B cell (primary cell): ENCODE results near the gene ADRB1. TPM values are rescaled to one million over a fixed set of nuclear protein-coding genes. Genes with fewer than 3 reads are reported as not detected.

ENCODE experiments used
- ATAC-seq: fragments of 200-7000 bp; cut with Tn5 transposase; one replicate; pipeline ENCODE4 v1.10.0; 2021; ENCODE audit warnings: low read depth, mild to moderate bottlenecking, moderate number of reproducible peaks, moderate library complexity
- CTCF ChIA-PET: fragments of 350-600 bp; sonication (Branson Sonifier 250); formaldehyde crosslinking; loops from one replicate; lab custom pipeline; 2021; ENCODE audit warnings: antibody characterized with exemption, inconsistent platforms; lab: Charles Lee
- POLR2A ChIA-PET: fragments of 350-600 bp; sonication (Branson Sonifier 250); formaldehyde crosslinking; loops from one replicate; lab custom pipeline; 2021; ENCODE audit warnings: antibody characterized with exemption; lab: Charles Lee
- DNase-seq: peaks from one replicate; pipeline ENCODE4 v3.0.0; 2013
- H2AFZ ChIP-seq: 2 replicates; pipeline ENCODE4 v1.6.1; 2012; ENCODE audit warnings: mild to moderate bottlenecking, low read depth, low read length; ENCODE audit not compliant: insufficient read depth, poor library complexity, severe bottlenecking
- H3K27ac ChIP-seq, 2 donors: 1 replicate in 1 of 2; 2 replicates in 1 of 2; pipeline ENCODE4 v1.5.1; 2012 to 2013; ENCODE audit warnings: low read length in 2 of 2, mild to moderate bottlenecking in 2 of 2, moderate library complexity in 1 of 2
- H3K27me3 ChIP-seq, 4 experiments: fragments of 200-600 bp in 1 of 4; sonication (generic) in 1 of 4; replicated peaks in 1 of 4; 1 replicate in 2 of 4; 2 replicates in 2 of 4; pipeline versions ENCODE4 v1.6.1 to v1.7.0; 2013 to 2016; ENCODE audit warnings: low read length in 3 of 4, mild to moderate bottlenecking in 2 of 4, mixed read lengths in 1 of 4, moderate library complexity in 1 of 4; ENCODE audit not compliant: insufficient read depth in 4 of 4, control insufficient read depth in 3 of 4; ENCODE audit errors: control extremely low read depth in 1 of 4
- H3K36me3 ChIP-seq, 2 experiments: replicated peaks in 1 of 2; 1 replicate in 1 of 2; 2 replicates in 1 of 2; pipeline versions ENCODE4 v1.6.1 to v1.7.1; 2013; ENCODE audit warnings: low read length in 1 of 2; ENCODE audit not compliant: insufficient read depth in 2 of 2, control insufficient read depth in 1 of 2; ENCODE audit errors: control extremely low read depth in 1 of 2, extremely low read depth in 1 of 2
- H3K4me1 ChIP-seq, 2 donors: fragments of 200-600 bp in 1 of 2; sonication (generic) in 1 of 2; 1 replicate in 1 of 2; 2 replicates in 1 of 2; pipeline versions ENCODE4 v1.5.1 to v1.6.1; 2013 to 2017; ENCODE audit warnings: low read length in 2 of 2; ENCODE audit not compliant: control insufficient read depth in 2 of 2, insufficient read depth in 2 of 2
- H3K4me2 ChIP-seq: replicated peaks from 2 replicates; pipeline ENCODE3; 2012; ENCODE audit warnings: mild to moderate bottlenecking, low read depth, low read length; ENCODE audit not compliant: poor library complexity, severe bottlenecking
- H3K4me3 ChIP-seq, 5 experiments: fragments of 200-600 bp in 1 of 5; sonication (generic) in 1 of 5; 1 replicate in 3 of 5; 2 replicates in 2 of 5; pipeline versions ENCODE4 v1.5.1 to v1.7.0; 2011 to 2016; ENCODE audit warnings: low read length in 4 of 5, mild to moderate bottlenecking in 4 of 5, low read depth in 2 of 5, control low read depth in 1 of 5, moderate library complexity in 1 of 5; ENCODE audit not compliant: insufficient read depth in 1 of 5; ENCODE audit errors: control extremely low read depth in 1 of 5, extremely low read depth in 1 of 5
- H3K79me2 ChIP-seq: fragments of 200-600 bp; sonication (generic); one replicate; pipeline ENCODE4 v1.6.0; 2016; ENCODE audit warnings: low read length; ENCODE audit not compliant: control insufficient read depth, insufficient read depth
- H3K9ac ChIP-seq: fragments of 200-600 bp; sonication (generic); 2 replicates; pipeline ENCODE4 v1.6.1; 2017; ENCODE audit warnings: mild to moderate bottlenecking, low read length, moderate library complexity
- H3K9me3 ChIP-seq, 3 donors: one replicate each; pipeline versions ENCODE4 v1.6.1 to v1.7.1; 2013; ENCODE audit warnings: low read length in 2 of 3; ENCODE audit not compliant: control insufficient read depth in 2 of 3, insufficient read depth in 1 of 3; ENCODE audit errors: control extremely low read depth in 1 of 3
- H4K20me1 ChIP-seq: 2 replicates; pipeline ENCODE4 v1.6.0; 2012; ENCODE audit warnings: mild to moderate bottlenecking, low read length; ENCODE audit not compliant: insufficient read depth, control insufficient read depth, poor library complexity, severe bottlenecking
- H3K27ac Mint-ChIP-seq: one replicate; pipeline ENCODE4 v1.8.0; 2021; ENCODE audit warnings: mixed read lengths
- H3K27me3 Mint-ChIP-seq: one replicate; pipeline ENCODE4 v1.8.0; 2021; ENCODE audit warnings: mixed read lengths
- H3K4me1 Mint-ChIP-seq: one replicate; pipeline ENCODE4 v1.8.0; 2021; ENCODE audit warnings: mixed read lengths
- H3K4me3 Mint-ChIP-seq: one replicate; pipeline ENCODE4 v1.8.0; 2021; ENCODE audit warnings: mixed read lengths
- H3K9me3 Mint-ChIP-seq: one replicate; pipeline ENCODE4 v1.8.0; 2022; ENCODE audit warnings: mixed read lengths; ENCODE audit not compliant: insufficient read depth
- CTCF ChIP-seq: fragments of 200-600 bp; IDR thresholded peaks from one replicate; pipeline ENCODE4 v1.8.0; 2022; ENCODE audit warnings: antibody characterized with exemption, mild to moderate bottlenecking
- EZH2 ChIP-seq: IDR thresholded peaks from 2 replicates; pipeline ENCODE4 v1.6.1; 2012; ENCODE audit warnings: borderline replicate concordance, low read depth, mild to moderate bottlenecking, moderate library complexity, low read length; ENCODE audit not compliant: insufficient read depth, poor library complexity, severe bottlenecking
- WGBS: methylation state at CpG from one replicate; pipeline ENCODE4 v1.1.5; 2013; ENCODE audit warnings: missing lambda C conversion rate; ENCODE audit not compliant: insufficient coverage; 5-methylcytosine and 5-hydroxymethylcytosine counted together
- intact Hi-C: fragments of 100-400 bp; cut with micrococcal nuclease; formaldehyde crosslinking; loops from one replicate; pipeline ENCODE4 v1.10.0; 2022
- polyA plus RNA-seq: library from polyadenylated mRNA; depleted of rRNA; stranded (reverse); fragments of >200 nt; gene quantifications from 2 replicates; pipeline ENCODE4 v1.2.3, GENCODE V29; 2012
- total RNA-seq, 2 donors: library from RNA; stranded (reverse); fragments of 120-200 nt in 1 of 2; gene quantifications; 1 replicate in 1 of 2; 2 replicates in 1 of 2; pipeline versions ENCODE4 v1.2.3 to v1.2.4, GENCODE V29; 2013 to 2022

ADRB1 gene
- total and polyA plus RNA-seq, 2 donors (not counting 1 experiment from before 2014, with no cell fraction given): 0.10 TPM; not detected in 1

- intact Hi-C loops: no loop called here
- H3K36me3 ChIP-seq: no peaks in the 10 kb centered on the region
- H3K4me3 ChIP-seq: no peak overlapping the region
- POLR2A ChIA-PET: no interaction called here
- CTCF ChIA-PET: interaction anchor here (0.5 to 1.6 kb wide), 2 partner anchors 11 to 100 kb away, joined by 3 to 4 read pairs; no protein-coding TSS in a partner anchor
- TF ChIP-seq EZH2 (no peak), CTCF (no peak)
- H3K4me3 Mint-ChIP-seq: no peak overlapping the region
- H2AFZ ChIP-seq: no peak overlapping the region
- H3K9ac ChIP-seq: no peak overlapping the region
- H3K4me2 ChIP-seq: no peak overlapping the region
- no peaks in the 10 kb centered on the region for H3K9me3 Mint-ChIP-seq
- no peak for ATAC-seq
- no peak for DNase-seq
- H3K4me1 Mint-ChIP-seq: peaks cover 2% of the 10 kb centered on the region
- no peaks in the 10 kb centered on the region for H4K20me1 ChIP-seq
- H3K4me1 ChIP-seq: no peaks in the 10 kb centered on the region
- no CpG with 5 or more reads among the region's 2 CpGs for WGBS
- no peak overlapping the region for H3K27ac Mint-ChIP-seq
- H3K27ac ChIP-seq: no peak overlapping the region
- peaks cover 0 to 5% (median 0%) of the 10 kb centered on the region in 3 donors for H3K9me3 ChIP-seq
- H3K27me3 Mint-ChIP-seq: peaks cover 37% of the 10 kb centered on the region
- no peaks in the 10 kb centered on the region for H3K79me2 ChIP-seq
- H3K27me3 ChIP-seq: peaks cover 0 to 6% (median 3%) of the 10 kb centered on the region in 4 experiments
Measured at GRCh38 chr10:114057855-114058254, 14.2 kb downstream of the ADRB1 start.

GRCh38 chr10:114058297-114058696 is 14.6 kb downstream of the ADRB1 start:
- no peak overlapping the region for H3K27ac Mint-ChIP-seq
- no peak overlapping the region for H3K4me3 ChIP-seq
- H3K9me3 ChIP-seq: peaks cover 0 to 5% (median 0%) of the 10 kb centered on the region in 3 donors
- H3K27ac ChIP-seq: no peak overlapping the region
- no peaks in the 10 kb centered on the region for H3K79me2 ChIP-seq
- H3K9me3 Mint-ChIP-seq: no peaks in the 10 kb centered on the region
- H2AFZ ChIP-seq: no peak overlapping the region
- peaks cover 38% of the 10 kb centered on the region for H3K27me3 Mint-ChIP-seq
- ChIA-PET CTCF (interaction anchor here (0.5 to 1.6 kb wide), 2 partner anchors 11 to 99 kb away, joined by 3 to 4 read pairs; no protein-coding TSS in a partner anchor), POLR2A (no interaction called here)
- H3K4me3 Mint-ChIP-seq: no peak overlapping the region
- TF ChIP-seq CTCF (no peak), EZH2 (no peak)
- DNase-seq: no peak
- intact Hi-C loops: no loop called here
- no peak overlapping the region for H3K4me2 ChIP-seq
- H3K9ac ChIP-seq: no peak overlapping the region
- H3K27me3 ChIP-seq: peaks cover 0 to 6% (median 3%) of the 10 kb centered on the region in 4 experiments
- no peaks in the 10 kb centered on the region for H3K4me1 ChIP-seq
- H4K20me1 ChIP-seq: no peaks in the 10 kb centered on the region
- ATAC-seq: no peak
- H3K36me3 ChIP-seq: no peaks in the 10 kb centered on the region
- H3K4me1 Mint-ChIP-seq: peaks cover 2% of the 10 kb centered on the region
- no CpG with 5 or more reads among the region's 1 CpG for WGBS
